Stomach (tissue), 4 donors: ENCODE measurements around the gene CITED4.
A peak's percentile ranks its signal among the peaks of the same experiment; 100 is the strongest.

Source experiments
- EP300 ChIP-seq: sonication (generic); formaldehyde crosslinking; IDR thresholded peaks from one replicate; pipeline ENCODE4 v1.6.1; 2017; ENCODE audit warnings: antibody characterized with exemption
- POLR2A ChIP-seq, 4 donors: fragments of 450-650 bp; IDR thresholded peaks; one replicate each; pipeline ENCODE4 v1.6.1; 2016; ENCODE audit warnings: antibody characterized with exemption in 4 of 4, control low read depth in 2 of 4, mild to moderate bottlenecking in 1 of 4, moderate library complexity in 1 of 4
- POLR2AphosphoS5 ChIP-seq, 3 donors: sonication (generic); formaldehyde crosslinking; IDR thresholded peaks; one replicate each; pipeline ENCODE4 v1.6.1; 2016; ENCODE audit warnings: antibody characterized with exemption in 3 of 3
- TF ChIP-seq, protein P1 (sequence below), 7 experiments: fragments of 450-650 bp in 4 of 7; fragments of 200-600 bp in 3 of 7; sonication (generic) in 3 of 7; IDR thresholded peaks; one replicate each; pipeline ENCODE4 v1.5.1; 2016 to 2019; ENCODE audit warnings: antibody characterized with exemption in 7 of 7, control low read depth in 2 of 7, mild to moderate bottlenecking in 1 of 7

DNA sequence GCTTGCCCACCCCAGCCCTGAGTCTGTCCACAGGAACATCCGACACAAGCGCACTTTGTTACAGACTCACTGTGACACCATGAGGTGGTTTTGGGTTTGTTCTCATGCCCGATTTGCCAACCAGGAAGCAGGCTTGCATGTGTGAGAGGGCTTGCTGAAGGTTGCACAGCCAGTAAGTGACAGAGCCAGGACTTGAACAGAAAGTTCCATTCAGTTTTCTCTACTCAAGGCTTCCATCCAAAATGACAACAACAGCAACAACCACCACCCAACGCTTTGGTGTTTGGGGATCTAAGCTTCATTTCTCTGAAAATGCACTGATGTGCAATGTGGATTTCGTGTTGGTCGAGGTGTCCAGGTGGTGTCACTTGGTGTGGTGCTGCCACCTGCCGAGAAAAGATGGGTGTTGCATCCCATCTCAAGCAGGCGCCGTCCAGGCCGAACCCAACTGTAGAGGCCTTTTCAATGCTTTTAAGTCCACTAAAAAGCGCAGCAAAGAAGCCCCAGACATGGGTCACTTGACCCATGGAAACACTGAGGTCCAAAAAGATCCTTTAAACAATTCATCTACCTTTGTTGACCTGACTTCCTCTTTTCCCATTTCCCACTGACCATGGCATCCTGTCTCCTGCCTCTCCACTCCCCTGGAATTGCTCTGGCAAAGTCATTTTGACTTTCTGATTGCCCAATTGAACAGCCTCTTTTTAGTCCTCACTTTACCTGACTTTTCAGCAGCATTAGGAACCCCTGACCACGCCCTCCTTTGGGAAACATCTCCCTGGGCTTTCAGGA is 12.2 kb downstream of the CITED4 start:
- TF ChIP-seq POLR2AphosphoS5 (IDR thresholded peaks at IDR 0.05) (no peak), POLR2A (IDR thresholded peaks at IDR 0.05) (no peak), EP300 (no peak)
- TF ChIP-seq, protein P1, sequence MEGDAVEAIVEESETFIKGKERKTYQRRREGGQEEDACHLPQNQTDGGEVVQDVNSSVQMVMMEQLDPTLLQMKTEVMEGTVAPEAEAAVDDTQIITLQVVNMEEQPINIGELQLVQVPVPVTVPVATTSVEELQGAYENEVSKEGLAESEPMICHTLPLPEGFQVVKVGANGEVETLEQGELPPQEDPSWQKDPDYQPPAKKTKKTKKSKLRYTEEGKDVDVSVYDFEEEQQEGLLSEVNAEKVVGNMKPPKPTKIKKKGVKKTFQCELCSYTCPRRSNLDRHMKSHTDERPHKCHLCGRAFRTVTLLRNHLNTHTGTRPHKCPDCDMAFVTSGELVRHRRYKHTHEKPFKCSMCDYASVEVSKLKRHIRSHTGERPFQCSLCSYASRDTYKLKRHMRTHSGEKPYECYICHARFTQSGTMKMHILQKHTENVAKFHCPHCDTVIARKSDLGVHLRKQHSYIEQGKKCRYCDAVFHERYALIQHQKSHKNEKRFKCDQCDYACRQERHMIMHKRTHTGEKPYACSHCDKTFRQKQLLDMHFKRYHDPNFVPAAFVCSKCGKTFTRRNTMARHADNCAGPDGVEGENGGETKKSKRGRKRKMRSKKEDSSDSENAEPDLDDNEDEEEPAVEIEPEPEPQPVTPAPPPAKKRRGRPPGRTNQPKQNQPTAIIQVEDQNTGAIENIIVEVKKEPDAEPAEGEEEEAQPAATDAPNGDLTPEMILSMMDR (IDR thresholded peaks at IDR 0.05), result peak in 5 of 7 experiments; percentile 73 to 96 (median 85)
